HG02852 (cell line): ENCODE measurements around the gene EPOP.
A peak's percentile ranks its signal among the peaks of the same experiment; 100 is the strongest.
"Not testable (repeated sequence)": the region's sequence is repeated elsewhere in the genome, so short reads cannot be mapped to it uniquely, and the experiment has no call there.

Experiments used
- ATAC-seq: cut with Tn5 transposase; IDR thresholded peaks from one replicate; pipeline ENCODE4 v1.9.1; 2021; ENCODE audit warnings: mild to moderate bottlenecking, moderate library complexity; ENCODE audit not compliant: unreplicated experiment

The EPOP gene

DNA sequence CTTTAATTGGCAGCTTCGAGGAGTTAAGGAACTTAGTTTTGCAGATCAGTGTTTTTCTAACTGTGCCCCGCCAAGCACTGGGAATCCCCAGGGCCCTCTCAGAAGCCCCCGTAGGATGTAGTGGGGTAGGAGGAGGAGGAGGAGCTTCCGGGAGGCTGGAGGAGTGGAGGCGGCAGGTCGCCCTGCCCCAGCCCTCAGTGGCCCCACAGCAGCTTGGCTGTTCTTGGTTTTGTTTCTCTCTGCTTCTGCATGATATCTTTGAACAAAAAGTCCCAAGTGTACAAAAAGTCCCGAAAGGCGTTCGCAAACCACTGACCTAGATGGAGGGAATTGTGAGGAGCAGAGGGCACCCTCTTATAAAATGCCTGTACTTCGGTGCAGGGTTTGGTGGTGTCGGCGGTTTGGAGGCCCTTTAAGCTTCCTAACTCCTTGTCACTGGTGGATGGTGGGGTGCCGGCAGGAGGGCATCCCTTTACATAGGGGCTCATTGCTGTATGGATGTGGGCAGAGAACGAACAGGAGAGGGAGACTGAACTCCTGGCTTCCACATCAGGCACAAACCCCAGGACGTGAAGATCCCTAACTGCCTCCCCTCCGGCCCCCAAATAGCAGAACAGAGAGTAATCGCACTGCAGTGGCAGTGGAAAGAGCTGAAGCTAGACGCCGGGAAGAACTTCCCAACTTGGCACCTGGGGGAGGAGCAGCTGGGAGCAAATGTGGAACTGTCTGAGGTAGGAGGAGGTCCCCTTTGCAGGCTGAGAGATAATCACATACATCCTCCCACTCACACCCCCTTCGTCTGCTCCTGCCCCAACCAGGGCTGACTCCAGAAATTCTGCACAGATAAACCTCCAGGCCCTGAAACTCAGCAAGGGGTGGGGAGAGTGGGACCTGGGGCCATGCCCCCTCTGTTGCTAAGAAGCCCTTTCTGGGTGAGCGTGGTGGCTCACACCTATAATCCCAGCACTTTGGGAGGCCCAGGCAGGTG is 20.1 kb downstream of the EPOP start:
- peak; percentile 51 for ATAC-seq

DNA sequence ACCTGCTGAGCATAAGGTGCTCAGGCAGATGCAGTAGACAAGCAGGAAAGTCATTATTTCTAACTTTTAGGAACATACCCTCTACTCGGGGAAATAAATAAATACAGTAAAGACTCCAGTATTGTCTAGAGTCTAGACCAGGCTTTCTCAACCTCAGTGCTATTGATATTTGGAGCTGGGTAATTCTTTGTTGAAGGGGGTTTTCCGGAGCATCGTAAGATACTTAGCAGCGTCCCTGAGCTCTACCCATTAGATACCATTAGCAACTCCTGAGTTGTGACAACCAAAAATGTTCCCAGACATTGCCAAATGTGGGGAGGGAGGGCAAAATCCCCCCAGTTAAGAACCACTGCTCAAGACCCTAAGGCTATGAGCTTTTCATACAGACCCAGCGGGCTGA is 21.1 kb downstream of the EPOP start:
- no peak for ATAC-seq

DNA sequence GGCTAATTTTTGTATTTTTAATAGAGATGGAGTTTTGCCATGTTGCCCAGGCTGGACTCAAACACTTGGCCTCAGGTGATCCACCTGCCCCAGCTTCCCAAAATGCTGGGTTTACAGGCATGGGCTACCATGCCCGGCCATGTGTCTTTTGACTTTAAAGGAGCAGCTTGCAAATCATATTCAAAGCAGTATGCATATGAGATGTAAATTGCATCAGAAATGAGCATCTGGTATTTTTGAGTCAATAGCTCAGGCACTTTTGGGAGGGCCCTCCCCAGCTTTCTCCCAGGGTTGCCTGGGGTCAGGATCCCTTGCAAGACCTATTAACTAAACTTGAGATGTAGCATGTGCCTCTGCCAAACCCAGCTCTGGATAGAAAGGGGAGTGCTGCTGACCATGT is 21.5 kb downstream of the EPOP start:
- ATAC-seq = no peak

DNA sequence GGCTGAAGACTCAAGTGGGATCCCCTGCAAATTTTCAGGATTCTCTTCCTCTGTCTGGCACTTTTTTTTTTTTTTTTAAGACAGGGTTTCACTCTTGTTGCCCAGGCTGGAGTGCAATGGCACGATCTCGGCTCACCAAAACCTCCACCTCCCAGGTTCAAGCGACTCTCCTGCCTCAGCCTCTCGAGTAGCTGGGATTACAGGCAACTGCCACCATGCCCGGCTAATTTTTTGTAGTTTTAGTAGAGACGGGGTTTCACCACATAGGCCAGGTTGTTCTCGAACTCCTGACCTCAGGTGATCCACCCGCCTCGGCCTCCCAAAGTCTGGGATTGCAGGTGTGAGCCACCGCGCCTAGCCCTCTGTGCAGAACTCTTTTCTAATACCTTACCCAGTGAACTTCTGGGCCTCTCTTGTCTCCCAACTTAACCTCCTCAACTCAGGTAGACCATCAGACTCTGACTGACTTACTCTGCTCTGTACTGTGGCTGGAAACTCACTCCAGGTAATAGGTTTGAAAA is 24.0 kb downstream of the EPOP start:
- not testable (repeated sequence) for ATAC-seq

DNA sequence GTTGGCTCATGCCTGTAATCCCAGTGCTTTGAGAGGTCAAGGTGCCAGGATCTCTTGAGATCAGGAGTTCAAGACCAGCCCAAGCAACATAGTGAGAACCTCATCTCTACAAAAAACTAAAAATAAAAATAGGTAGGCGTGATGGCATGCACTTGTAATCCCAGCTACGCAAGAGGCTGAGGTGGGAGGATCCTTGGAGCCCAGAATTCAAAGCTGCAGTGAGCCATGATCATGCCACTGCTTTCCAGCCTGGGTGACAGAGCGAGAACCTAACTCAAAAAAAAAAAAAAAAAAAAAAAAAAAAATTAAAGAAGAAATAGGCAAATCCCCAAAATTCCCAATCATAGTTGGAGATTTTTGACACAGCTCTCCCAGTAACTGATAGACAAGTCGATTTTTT is 36.8 kb downstream of the EPOP start:
- no peak for ATAC-seq

DNA sequence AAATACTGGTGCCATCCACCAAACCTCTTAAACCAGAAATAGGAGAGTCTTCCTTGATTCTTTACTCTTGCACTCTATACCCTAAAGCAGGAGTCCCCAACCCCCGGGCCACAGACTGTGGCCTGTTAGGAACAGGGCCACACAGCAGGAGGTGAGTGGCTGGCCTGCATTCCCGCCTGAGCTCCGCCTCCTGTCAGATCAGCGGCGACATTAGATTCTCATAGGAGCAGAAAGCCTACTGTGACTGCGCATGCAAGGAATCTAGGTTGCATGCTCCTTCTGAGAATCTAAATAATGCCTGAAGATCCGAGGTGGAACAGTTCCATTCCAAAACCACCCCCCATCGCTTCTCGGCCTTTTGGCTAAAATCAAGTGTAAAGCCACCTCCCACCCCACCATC is 38.7 kb downstream of the EPOP start:
- ATAC-seq = no peak

DNA sequence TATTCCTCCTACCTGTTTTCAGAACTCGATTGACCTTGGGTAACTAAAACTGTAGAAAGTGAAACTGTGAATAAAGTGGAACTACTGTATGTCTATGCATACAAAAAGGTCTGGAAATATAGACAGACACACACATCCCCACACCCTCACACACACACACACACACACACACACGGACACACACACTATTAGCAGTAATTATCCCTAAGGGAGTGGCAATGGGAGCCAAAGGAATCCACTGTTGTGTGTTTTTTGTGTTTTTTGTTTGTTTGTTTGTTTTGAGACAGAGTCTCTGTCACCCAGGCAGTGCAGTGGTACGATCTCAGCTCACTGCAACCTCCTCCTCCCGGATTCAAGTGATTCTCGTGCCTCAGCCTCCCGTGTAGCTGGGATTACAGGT is 42.4 kb downstream of the EPOP start:
- no peak for ATAC-seq

DNA sequence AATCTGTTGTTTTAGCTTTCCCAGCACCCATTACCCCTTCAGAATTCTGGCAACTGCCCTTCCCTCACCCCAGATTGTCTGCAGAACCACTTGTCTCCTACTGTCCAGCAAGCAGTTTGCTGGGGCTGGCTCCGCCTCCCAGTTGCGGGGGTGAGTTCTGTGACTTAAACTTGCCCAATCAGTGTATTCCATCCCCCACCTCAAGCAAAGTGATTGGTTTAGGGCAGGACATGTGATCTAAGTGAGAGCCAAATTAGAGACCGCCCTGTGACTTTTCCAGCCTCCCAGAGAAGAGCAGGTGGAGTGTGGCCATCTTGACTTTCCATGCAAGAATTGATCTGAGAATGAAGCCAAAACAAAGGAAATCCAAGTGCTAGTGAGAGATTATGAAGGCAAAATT is 46.3 kb downstream of the EPOP start:
- ATAC-seq = no peak

DNA sequence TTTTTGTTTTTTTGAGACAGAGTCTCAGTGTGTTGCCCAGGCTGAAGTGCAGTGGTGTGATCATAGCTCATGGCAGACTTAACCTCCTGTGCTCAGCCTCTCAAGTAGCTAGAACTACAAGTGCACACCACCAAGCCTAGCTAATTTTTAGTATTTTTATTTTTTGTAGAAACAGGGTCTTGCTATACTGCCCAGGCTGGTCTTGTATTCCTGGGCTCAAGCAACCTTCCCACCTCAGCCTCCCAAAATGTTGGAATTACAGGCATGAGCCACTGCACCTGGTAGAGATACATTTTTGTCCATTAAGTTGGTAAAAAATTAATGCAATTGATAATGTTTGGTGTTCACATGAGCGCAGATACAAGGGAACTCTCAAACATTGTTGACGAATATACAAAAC is 46.8 kb downstream of the EPOP start:
- no peak for ATAC-seq

DNA sequence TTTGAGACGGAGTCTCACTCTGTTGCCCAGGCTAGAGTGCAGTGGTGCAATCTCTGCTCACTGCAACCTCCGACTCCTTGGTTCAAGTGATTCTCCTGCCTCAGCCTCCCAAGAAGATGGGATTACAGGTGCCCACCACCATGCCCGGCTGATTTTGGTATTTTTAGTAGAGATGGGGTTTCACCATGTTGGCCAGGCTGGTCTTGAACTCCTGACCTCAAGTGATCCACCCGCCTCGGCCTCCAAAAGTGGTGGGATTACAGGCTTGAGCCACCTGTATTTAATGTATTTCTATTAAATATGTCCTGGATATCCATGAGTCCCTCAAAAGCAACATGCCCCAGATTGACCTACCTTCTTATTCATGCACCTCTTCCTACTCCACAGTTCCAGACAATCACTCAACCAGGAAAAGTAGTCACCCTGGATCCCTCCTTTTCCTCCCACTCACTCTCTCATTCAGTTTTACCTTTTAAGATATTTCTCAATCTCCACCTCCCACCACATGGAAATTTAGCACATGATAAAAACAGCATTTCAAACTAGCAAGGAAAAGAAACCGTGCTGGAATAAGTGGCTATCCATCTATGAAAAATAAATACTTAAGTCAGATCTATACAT is 48.0 kb downstream of the EPOP start:
- ATAC-seq = not testable (repeated sequence)

DNA sequence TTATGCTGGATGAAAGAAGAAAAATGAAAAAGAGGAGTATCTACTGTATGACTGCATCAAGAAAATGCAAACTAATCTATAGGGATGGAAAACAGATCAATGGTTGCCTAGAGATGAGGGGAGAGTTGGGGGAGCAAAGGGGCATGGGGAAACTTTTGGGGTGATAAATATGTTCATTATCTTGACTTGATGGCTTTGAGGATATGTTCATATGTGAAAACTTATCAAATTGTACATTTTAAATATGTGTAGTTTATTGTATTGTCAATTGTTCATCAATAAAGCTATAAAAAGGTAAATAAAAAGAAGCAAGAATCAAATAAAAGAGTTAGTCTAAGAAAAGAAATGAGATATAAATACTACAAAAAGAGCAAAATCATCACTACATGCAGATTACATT is 49.3 kb downstream of the EPOP start:
- no peak for ATAC-seq

DNA sequence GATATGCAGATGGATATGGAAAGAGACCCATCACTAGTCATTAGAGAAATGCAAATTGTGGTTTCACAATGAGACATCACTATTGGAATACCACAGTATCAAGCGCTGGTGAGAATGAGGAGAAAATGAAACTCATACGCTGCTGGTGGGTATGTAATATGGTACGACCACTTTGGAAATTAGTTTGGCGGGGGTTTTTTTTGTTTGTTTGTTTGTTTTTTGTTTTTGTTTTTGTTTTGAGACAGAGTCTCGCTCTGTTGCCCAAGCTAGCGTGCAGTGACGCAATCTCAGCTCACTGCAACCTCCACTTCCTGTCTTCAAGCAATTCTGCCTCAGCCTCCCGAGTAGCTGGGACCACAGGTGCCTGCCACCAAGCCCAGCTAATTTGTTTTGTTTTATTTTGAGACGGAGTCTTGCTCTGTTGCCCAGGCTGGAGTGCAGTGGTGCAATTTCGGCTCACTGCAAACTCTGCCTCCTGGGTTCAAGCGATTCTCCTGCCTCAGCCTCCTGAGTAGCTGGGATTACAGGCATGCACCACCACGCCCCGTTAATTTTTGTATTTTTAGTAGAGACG is 49.9 kb downstream of the EPOP start:
- ATAC-seq = peak; percentile 72
